A172 (cell line): ENCODE results near the gene LHPP. TPM values are rescaled to one million over a fixed set of nuclear protein-coding genes. Genes with fewer than 3 reads are reported as not detected.

Source experiments
- DNase-seq: peaks from one replicate; pipeline ENCODE4 v3.0.0-alpha.2; 2015; ENCODE audit warnings: low spot score
- total RNA-seq: library from RNA; depleted of rRNA; stranded (reverse); fragments of >200 nt; shearing (Covaris generic); gene quantifications from 2 replicates; pipeline ENCODE4 v1.2.3, GENCODE V29; 2014

Gene LHPP
- total RNA-seq, 1 experiment from 2014 or later, result 6.3 TPM

DNA sequence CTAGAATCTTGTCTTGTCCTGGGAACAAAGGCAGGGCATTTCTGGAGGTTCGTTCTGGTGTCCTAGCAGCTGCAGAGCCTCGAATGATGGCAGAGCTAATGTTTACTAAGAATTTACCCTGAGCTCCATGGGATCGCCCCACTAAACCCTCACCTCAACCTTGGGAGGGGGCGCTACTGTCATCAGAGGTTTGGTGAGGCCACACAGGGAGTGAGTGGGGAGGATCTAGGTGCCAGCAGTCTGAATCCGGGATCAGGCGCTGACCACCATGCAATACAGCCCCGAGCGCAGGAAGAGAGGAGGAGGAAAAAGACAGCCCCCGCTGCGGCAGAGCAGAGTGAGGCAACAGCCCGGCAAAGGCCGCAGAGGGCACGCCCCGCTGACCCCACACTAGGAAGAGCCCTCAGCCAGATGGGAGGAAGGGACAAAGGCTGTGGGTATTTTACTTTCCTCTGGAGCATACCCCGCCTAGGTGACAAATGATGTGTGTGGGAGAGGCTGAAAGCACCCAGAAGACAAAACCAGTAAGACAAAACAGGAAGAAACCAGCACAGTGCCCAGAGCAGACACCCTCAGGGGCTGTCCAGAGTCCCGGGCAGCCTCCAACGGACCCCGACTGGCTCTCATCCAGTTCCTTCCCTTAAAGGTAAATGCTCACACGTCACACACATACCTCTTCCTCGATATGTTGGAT lies 179.1 kb downstream of the LHPP start:
- DNase-seq, result no peak

DNA sequence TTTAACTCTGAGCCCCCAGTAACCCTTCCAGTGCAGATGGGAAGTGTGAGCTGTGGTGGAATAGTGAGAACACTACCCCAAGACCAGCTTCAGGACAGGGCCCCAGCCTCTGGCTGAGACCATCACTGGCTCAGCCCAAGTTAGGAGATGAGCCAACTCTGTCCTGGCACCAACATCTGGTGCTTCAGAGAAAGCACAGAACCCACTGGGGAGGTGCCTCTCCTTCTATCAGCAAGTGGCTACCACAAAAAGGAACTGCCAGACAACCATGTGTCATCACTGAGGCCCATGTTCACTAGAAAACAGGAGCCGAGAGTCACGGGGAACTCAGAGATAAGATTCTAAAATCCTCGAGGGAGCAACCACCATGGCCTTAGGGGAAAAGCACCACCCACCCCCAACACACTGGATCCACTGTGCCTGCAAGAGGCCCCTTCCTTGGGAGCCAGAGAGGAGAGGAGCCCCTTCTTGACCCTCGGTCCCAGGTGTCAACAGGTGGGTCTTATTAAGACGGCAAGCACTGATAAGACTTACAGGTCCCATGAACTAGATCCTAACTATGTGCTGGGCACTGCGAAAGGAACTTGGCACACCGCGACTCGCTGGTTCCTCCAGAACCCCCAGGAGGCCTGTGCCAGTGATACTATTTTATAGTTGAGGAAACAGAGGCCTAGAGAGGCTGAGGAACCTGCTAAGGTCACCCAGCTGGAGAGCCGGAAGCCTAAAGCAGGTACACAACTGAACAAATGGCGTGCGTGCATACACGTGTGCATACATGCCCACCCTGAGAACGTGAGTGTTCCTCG lies 179.9 kb downstream of the LHPP start:
- peak; percentile 31 for DNase-seq

DNA sequence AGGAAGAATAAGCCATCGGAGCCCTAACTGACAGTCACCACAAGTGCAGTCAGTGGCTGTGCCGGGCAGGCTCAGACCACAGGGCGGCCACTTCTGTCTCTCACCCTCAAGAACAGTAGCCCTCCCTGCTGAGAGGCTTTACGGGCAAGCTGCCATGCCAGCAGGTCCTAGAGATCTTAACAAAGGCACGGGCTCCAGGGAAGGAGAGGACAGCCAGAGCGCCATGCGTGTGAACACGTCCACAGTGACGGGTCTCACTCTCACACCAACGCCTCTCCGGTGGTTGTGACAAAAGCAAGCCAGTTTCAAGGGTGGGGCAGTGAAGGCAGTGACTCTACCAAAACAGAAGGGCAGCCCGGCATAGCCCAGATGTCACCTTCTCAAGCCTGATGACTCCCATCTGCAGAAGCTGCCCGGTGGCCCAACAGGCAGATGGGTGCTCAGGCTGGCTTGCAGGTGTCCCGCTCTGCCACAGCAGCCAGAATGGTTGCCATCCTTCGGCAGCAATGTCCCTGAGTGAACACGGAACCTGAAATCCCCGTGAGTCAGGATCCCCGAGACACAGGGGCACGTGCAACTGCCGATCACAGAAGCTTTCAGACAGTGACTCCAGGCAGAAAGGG lies 180.6 kb downstream of the LHPP start:
- DNase-seq, result no peak

DNA sequence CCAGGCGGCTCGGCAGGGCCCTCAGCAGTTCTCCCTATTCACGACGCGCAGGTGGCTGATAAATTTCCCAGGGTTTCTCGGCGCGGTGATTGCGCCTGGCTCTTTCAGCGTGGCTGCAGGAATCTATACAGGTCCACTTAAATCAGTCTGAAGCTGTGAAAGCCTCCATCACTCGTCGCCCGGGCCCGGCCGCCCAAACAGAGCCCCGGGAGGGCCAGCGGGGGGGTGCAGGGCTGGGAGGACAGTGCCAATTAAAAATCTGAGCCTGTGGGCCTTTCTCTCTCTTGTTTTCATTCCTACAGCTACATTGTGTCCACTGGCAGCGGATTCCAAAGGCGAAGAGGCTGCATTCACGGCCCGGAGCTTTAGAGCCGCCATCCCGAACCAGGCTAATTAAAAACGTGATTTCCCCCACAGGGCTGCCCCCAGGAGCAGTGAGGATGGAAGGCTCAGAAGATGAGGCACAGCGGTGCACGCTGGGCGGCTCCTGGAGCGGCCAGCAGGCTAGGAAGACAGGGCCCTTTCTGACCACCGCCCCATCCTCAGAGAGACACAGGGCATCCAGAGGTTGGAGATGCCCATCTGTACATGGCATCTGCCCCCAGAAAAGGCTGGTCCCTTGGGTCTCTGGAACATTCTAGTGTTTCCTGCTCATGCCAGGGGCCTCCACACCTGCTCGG lies 181.8 kb downstream of the LHPP start:
- no peak for DNase-seq

DNA sequence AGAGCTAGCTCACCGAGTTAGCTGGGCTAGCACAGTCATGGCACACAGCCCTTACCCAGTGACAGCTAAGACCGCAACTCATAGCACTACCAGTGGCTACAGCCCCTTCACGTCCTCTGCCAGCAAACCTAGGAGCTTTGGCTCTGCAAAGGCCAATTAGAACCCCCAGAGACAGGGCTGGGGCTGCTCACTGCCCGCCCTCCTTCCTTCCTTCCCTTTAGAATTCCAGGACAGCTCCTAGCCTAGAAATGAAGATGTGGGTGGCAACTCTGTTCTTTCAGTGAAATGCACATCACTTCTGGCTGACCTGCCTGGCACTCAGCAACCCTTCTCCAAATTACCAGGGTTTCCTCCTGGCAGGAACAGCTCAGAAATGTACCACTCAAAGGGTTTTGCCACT lies 182.6 kb downstream of the LHPP start:
- no peak for DNase-seq

DNA sequence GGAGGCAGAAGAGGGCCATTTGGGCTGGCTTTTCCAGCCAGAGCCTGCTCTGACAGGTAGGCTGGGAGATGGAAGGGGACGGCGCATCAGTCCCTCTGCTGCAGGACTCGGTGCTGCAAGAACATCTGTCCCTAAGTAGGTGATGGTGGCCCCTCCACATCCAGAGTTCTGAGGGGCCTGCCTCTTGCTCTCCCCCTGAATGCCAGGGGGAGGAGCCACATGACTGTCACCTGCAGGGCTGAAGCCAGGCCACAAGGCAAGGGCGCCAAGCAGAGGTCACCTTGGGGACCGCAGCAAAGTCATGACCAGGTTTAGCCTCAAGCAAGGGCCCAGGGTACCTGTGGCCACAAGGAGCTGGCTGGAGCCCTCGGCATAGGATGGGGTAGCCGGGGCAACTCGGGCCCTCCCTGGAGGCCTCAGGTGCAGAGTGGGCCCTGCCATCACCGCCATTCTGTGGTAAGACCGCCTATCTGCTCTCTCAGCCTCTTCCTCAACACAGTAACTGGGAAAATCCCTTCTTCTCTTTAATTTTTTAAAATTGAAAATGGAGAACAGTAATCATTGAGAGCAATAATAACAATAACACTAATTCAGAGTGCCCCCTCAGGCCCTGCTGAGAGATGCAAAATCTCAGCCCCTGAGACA lies 183.3 kb downstream of the LHPP start:
- no peak for DNase-seq

DNA sequence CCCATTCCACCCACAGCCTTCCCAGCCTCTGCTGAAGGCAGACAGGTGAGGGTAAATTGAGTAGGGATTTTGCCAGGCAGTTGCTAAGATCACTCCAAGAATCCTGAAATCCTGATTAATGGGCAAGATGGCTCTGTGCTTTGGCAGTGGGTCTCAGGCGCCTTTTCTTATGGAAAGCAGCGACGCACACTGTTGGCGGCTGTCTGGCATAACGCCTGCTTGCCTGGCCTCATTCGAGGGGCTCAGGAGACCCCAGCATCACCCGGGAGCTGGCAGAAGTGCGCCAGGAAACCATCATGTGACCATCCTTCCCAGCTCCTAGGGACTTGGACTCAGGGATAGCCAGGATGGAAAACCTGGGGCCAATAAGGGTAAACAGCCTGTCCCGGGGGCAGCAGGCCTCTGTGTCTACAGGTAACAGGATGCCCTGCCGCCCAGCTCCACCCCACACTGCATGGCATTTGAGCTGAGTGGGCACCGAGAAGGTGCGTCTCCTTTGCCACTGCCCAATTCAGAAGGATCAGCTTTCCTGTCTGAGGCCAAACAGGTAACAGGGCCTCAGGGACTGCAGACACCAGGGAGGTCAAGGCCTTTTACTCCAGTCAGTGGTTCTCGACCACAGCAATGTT lies 184.0 kb downstream of the LHPP start:
- DNase-seq, result no peak

DNA sequence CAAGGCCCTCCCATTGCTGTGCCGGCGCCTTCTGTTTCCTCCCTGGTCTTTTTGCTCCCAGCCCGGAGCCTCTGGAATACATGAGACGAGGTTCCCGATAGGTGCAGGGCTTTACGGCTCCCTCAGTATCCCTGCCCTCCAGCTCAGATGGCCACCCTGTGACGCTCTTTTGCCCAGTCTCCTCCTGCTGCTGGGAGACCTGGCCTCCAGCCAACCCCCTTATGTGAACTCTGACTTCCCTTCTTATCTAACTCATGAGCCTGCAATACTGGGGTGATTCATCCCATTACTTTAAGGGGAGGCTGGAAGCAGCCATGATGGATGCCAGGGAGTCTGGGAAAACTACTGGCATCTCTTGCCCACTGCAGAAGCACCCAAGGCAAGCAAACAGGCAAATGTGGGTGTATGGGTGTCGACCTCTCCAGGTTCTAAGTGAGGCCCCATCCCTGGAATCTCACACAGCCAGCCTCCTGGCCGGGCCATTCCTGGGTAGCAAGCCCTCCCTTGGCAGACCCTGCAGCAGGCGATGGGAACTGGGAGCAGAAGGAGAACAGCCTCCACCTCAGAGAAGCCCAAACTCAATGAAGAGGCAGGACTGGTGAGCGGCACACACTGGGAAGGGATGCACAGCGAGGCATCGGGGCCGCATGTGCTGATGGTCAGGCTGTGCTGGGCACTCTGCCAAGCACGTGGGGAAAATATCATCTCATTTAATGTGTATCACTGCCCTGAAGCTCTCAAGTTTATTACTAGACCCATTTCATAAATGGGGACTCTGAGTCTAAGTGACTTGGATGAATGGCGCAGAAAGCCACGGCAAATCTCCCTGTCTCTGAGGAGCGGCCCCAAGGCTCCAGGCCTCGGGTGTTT lies 185.1 kb downstream of the LHPP start:
- peak; percentile 69 for DNase-seq

DNA sequence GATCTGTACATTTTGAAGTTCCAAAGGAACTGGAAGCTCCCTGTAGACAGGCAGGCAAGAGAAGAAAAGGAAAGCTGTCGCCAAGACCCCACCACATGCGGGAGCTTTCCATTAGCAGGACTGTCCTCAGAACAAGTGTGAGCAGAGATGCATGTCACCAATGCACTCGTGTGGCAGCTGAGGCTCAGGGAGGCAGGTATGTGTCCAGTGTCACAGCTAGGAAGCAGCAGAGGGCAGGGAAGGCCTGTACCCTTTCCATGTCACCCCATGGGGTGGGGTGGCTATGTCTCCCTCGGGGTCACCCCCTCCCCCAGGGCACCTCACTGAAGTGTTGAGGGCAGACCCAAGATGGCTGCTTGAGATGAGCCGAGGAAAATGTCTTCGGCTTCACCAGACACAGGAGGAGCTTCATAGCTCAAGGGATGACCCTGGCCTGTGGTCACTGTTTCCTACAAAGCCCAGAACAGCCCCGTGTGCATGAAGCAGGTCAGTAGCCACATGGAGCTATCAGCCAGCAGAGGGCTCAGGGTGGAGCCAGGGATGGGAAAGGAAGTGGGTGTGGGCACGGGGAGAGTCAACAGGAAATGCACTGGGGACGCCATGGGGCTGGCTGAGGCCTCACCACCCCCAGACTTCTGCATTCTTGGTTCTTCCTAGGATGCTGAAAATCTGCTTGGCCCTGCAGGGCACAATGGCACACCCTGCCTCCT lies 186.0 kb downstream of the LHPP start:
- DNase-seq, result peak; percentile 62

DNA sequence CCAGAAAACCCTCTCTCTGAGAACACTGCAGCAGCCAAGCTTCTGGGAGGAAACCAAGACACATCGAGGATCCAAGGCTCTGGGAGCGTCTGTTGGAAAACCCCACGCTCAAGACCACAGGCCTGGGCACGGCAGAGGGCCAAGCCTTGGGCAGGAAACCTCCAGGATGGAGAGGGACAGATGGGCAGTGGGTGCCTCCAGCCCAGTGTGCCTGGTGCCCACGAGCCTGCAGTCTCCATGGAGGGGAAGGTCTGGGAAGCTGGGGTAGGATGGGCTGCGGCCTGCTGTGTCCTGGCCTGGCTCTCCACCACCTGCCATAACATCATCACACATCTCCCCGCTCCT lies 186.5 kb downstream of the LHPP start:
- no peak for DNase-seq

DNA sequence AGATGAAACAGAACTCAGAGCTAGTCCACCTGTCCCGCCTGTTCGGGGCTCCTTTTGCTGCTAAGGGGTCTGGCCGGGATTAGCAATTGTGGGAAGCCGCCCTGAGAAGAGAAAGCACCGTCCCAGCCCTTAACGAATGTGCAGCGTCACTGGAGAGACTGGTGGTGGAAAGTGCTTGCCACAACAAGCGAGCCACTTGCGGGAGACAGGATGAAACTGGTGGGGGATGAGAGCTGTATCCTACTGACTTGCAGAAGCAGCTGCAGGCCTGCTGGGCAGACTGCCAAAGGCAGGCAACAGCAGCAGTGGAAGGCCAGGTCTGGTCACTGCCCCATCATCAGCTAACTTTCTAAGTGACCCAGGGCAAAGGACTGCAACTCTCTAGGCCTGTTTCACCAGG lies 187.1 kb downstream of the LHPP start:
- peak; percentile 43 for DNase-seq

DNA sequence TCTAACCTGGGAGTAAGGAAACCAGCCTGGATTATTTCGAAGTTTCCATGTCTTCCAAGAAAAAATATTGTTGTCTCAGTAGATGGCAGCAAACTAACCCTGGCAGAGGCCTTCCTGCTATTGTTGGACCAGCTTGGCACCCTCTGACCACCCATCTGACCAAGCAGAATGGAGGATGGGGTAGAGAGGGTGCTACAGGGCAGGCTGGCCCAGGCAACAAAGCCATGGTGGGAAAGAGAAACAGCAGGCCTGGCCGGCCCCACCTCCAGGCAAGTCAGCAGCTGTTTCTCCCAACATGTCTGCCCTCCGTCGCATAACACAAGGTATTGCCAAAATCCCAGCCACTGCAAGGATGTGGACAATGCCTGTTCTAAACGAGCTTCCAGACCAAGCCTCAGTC lies 187.6 kb downstream of the LHPP start:
- no peak for DNase-seq

DNA sequence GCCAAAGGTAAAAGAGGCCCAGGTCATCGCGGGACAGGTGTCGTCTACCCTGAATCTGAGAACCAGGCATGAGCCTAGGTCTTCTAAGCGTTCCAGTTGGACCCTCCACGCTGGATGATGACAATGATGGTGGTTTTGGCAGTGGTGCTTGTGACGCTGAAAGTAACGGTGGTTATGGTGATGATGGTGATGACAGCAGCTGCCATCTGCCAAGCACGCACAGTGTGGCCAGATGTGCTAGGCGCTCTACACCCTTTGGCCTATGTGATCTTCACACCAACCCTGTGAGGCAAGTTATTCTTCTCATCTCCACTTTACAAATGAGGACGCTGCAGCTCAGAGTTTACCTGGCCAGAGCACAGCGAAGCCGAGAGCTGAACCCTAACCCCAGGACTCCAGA lies 188.6 kb downstream of the LHPP start:
- no peak for DNase-seq

DNA sequence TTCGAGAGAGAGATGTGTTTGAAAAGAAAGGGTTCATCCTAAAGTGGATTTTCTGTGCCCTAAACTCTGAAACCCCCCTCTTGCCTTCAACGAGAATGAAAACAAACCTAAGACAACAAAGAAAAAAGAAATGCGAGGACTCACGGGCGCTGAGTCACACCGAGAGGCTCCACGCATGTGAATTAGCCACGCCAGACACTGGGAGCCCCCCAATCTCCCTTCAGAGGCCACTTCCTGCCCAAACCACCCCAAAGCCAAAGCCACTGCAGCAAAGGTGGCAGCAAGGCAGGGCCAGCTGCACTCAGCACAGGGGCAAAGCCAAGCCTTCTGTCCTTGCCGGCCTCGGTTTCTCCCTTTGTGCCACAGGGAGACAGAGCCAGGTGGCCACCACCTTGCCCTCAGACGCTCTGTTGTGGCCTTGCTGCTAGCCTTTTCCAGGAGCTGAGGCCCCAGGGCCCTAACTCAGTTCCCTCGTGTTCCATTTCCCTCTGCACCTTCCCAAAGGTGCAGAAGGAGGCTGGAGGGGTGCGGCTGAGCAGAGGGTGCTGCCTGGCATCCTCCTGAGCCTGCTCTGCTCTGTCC lies 189.3 kb downstream of the LHPP start:
- no peak for DNase-seq

DNA sequence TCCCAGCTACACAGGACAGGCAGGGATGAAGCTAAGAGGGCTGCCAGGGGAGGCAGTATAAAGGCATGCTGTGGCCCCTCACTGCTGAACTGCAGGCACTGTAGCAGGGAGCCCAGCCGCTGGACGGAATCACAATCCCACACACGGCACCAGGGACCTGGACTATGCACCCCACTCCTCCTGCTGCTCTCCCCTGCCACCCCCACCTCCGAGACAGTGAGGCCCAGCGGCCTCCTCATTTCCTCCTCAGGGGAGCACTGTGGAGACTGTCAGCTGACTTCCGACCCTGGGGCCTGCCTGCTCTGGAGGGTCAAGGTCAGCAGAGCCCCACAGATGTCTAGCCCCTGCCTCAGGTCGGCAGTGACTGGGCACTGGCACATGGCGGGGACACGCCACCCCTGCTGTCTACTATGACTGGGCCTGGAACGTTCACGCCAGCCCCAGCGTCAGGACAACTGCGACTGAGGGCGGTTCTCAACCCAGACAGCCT lies 189.8 kb downstream of the LHPP start:
- DNase-seq, result no peak

DNA sequence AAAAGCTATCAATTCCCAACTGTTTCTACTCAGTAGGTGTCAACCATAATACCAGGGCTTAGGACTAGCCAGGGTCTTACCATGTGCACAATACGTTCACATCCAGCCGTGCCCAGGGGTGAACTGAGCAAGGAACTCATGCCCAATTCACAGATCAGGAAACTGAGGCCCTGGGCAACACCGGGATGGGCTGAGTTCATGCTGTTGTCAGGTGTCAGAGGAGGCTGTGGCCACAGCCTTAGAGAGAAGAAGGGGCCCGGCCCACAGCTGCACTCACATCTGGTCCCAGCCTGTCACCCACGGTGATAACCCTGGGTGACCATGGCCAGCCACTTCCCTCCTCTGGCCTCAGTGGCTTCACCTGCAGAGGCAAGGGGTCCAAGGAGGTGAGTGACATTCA lies 190.6 kb downstream of the LHPP start:
- no peak for DNase-seq

DNA sequence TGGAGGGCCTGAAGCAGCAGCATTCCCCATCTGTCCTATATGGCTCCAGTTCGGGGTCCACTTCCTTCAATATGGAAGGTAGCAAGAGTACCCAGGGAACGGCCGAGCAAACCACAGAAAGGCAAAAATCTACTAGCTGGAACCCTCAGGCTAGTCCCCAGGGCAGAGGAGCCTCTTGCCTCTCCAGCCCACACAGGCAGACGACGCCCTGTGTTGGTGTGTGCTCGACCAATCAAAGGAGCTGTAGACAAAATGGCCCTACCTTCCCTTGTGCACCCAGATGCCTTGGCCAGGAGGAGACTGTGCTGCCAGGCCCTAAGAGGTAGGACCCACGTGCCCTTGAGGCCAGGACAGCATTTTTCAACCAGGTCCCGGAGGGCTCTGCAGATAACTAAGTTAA lies 191.1 kb downstream of the LHPP start:
- no peak for DNase-seq

DNA sequence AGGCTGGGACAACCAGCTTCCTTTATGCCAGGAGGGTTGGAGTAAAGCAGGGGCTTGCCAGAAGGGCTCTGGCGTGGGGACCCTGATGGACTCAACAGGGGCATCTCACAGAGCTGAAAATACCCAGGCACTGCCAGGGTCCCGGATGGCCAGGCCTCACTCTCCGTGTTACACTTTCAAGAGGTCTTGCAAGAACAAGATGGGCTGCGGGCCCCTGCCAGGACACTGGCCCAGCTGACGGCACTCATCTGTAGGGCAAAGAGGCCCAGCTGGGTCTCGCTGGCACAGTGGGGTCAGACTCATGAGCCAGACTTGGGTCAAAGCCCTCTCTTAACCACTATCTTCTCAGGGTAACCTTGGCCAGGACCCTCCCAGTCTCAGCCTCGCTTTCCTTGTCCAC lies 191.7 kb downstream of the LHPP start:
- DNase-seq, result no peak
